Keratinocyte (primary cell): ENCODE results near the gene ACSS1. TPM values are rescaled to one million over a fixed set of nuclear protein-coding genes. Genes with fewer than 3 reads are reported as not detected.

ENCODE experiments used
- DNase-seq: peaks from one replicate; pipeline ENCODE4 v3.0.0-alpha.2; 2011; ENCODE audit warnings: low read depth, missing footprints, low spot score
- FAIRE-seq: peaks from 2 replicates; lab custom pipeline; 2011; peaks lifted over from hg19 to GRCh38; lab: Jason Lieb, UNC
- H2AFZ ChIP-seq: 2 replicates; pipeline ENCODE4 v1.6.0; 2012; ENCODE audit warnings: low read length, control low read depth, inconsistent platforms; ENCODE audit not compliant: control insufficient read depth
- H3K27ac ChIP-seq: 2 replicates; pipeline ENCODE4 v1.5.1; 2011; ENCODE audit warnings: low read length; ENCODE audit not compliant: control insufficient read depth, insufficient read depth
- H3K27me3 ChIP-seq: 3 replicates; pipeline ENCODE4 v1.6.0; 2011; ENCODE audit warnings: low read length; ENCODE audit not compliant: control insufficient read depth, insufficient read depth; ENCODE audit errors: extremely low read depth
- H3K36me3 ChIP-seq, 2 experiments: 2 replicates in 1 of 2; 3 replicates in 1 of 2; pipeline ENCODE4 v1.5.1; 2011; ENCODE audit warnings: low read length in 2 of 2, mild to moderate bottlenecking in 1 of 2; ENCODE audit not compliant: control insufficient read depth in 2 of 2, insufficient read depth in 2 of 2; ENCODE audit errors: extremely low read depth in 1 of 2
- H3K4me1 ChIP-seq: 3 replicates; pipeline ENCODE4 v1.5.1; 2011; ENCODE audit warnings: low read length; ENCODE audit not compliant: control insufficient read depth, insufficient read depth; ENCODE audit errors: extremely low read depth
- H3K4me2 ChIP-seq: 3 replicates; pipeline ENCODE4 v1.6.0; 2011; ENCODE audit warnings: low read depth, low read length; ENCODE audit not compliant: control insufficient read depth, insufficient read depth; ENCODE audit errors: extremely low read depth
- H3K4me3 ChIP-seq, 3 experiments: fragments of 200-600 bp in 1 of 3; sonication (generic) in 1 of 3; 2 replicates in 2 of 3; 3 replicates in 1 of 3; pipeline ENCODE4 v1.5.1; 2011 to 2016; ENCODE audit warnings: low read length in 3 of 3, mild to moderate bottlenecking in 3 of 3, control low read depth in 2 of 3, inconsistent platforms in 1 of 3, low read depth in 1 of 3, mixed read lengths in 1 of 3, mixed run types in 1 of 3, moderate library complexity in 1 of 3; ENCODE audit not compliant: control insufficient read depth in 2 of 3, insufficient read depth in 2 of 3; ENCODE audit errors: extremely low read depth in 1 of 3
- H3K79me2 ChIP-seq: 2 replicates; pipeline ENCODE4 v1.6.0; 2012; ENCODE audit warnings: low read length; ENCODE audit not compliant: control insufficient read depth, insufficient read depth
- H3K9ac ChIP-seq: 3 replicates; pipeline ENCODE4 v1.6.0; 2011; ENCODE audit warnings: low read length; ENCODE audit not compliant: control insufficient read depth, insufficient read depth; ENCODE audit errors: extremely low read depth
- H3K9me1 ChIP-seq: 3 replicates; pipeline ENCODE4 v1.6.0; 2011; ENCODE audit warnings: low read length; ENCODE audit not compliant: control insufficient read depth, insufficient read depth; ENCODE audit errors: extremely low read depth
- H3K9me3 ChIP-seq: 2 replicates; pipeline ENCODE4 v1.5.1; 2012; ENCODE audit warnings: low read depth, low read length; ENCODE audit not compliant: control insufficient read depth
- H4K20me1 ChIP-seq: 3 replicates; pipeline ENCODE4 v1.6.0; 2011; ENCODE audit warnings: low read length; ENCODE audit not compliant: control insufficient read depth, insufficient read depth; ENCODE audit errors: extremely low read depth
- CTCF ChIP-seq, 3 experiments: IDR thresholded peaks in 1 of 3; conservative IDR thresholded peaks in 1 of 3; optimal IDR thresholded peaks in 1 of 3; 2 replicates in 2 of 3; 3 replicates in 1 of 3; pipeline versions ENCODE3 to v1.5.1; 2011; ENCODE audit warnings: low read length in 3 of 3, mild to moderate bottlenecking in 3 of 3, moderate library complexity in 2 of 3, control low read depth in 1 of 3, inconsistent platforms in 1 of 3; ENCODE audit not compliant: insufficient read depth in 2 of 3; ENCODE audit errors: extremely low read depth in 1 of 3
- EZH2 ChIP-seq: IDR thresholded peaks from one replicate; pipeline ENCODE4 v1.6.1; 2012; ENCODE audit warnings: inconsistent platforms, mild to moderate bottlenecking, low read length, moderate library complexity
- dilution Hi-C: fragments of 300-500 bp; cut with MboI; formaldehyde crosslinking; loops from one replicate; pipeline ENCODE4 v1.7.0; 2020; ENCODE audit warnings: low sequenced_read_pairs; ENCODE audit not compliant: extremely low pct_ligation_motif_present
- polyA plus RNA-seq, 5 experiments: library from polyadenylated mRNA; depleted of rRNA in 3 of 5; stranded (reverse) in 3 of 5; stranded (forward) in 1 of 5; unstranded in 1 of 5; fragments of >200 nt; gene quantifications; 1 replicate in 1 of 5; 2 replicates in 3 of 5; 3 replicates in 1 of 5; pipeline versions ENCODE4 v1.2.1 to v1.2.3, GENCODE V29; 2011 to 2012; ENCODE audit warnings: missing spikeins in 2 of 5, low read depth in 1 of 5, low replicate concordance in 1 of 5

ACSS1 gene
- polyA plus RNA-seq, 1 donor (not counting 4 experiments of a cell fraction or from before 2014, with no cell fraction given) = 1.5 TPM

- H3K9ac ChIP-seq = no peak overlapping the region
- peaks cover 15% of the 10 kb centered on the region for H3K4me1 ChIP-seq
- dilution Hi-C loops = no loop called here
- H3K4me2 ChIP-seq = no peak overlapping the region
- no peak overlapping the region for H2AFZ ChIP-seq
- DNase-seq (no peak), FAIRE-seq (no peak)
- H3K4me3 ChIP-seq = no peak overlapping the region
- peaks cover 8% of the 10 kb centered on the region for H3K27me3 ChIP-seq
- H3K9me1 ChIP-seq = no peaks in the 10 kb centered on the region
- no peaks in the 10 kb centered on the region for H3K36me3 ChIP-seq
- TF ChIP-seq EZH2 = no peak
- no peak for TF ChIP-seq CTCF (optimal IDR thresholded peaks at IDR 0.05 in 1 of 3, IDR thresholded peaks at IDR 0.05 in 1 of 3, conservative IDR thresholded peaks at IDR 0.05 in 1 of 3; ENCODE audit: extremely low read depth in 1 of 3, insufficient read depth in 2 of 3, low read length in 3 of 3)
- no peak overlapping the region for H3K27ac ChIP-seq
- H3K9me3 ChIP-seq = no peaks in the 10 kb centered on the region
- H4K20me1 ChIP-seq = no peaks in the 10 kb centered on the region
- no peaks in the 10 kb centered on the region for H3K79me2 ChIP-seq
These were observed 14.3 kb downstream of the ACSS1 start for GRCh38 chr20:25043499-25044260.

GRCh38 chr20:25042531-25043498 is 15.1 kb downstream of the ACSS1 start:
- dilution Hi-C loops = no loop called here
- H3K9me1 ChIP-seq = no peaks in the 10 kb centered on the region
- H4K20me1 ChIP-seq = no peaks in the 10 kb centered on the region
- H3K79me2 ChIP-seq = no peaks in the 10 kb centered on the region
- H3K4me2 ChIP-seq = no peak overlapping the region
- H3K4me3 ChIP-seq = no peak overlapping the region
- TF ChIP-seq CTCF (optimal IDR thresholded peaks at IDR 0.05 in 1 of 3, IDR thresholded peaks at IDR 0.05 in 1 of 3, conservative IDR thresholded peaks at IDR 0.05 in 1 of 3; ENCODE audit: extremely low read depth in 1 of 3, insufficient read depth in 2 of 3, low read length in 3 of 3) (no peak), EZH2 (no peak)
- H2AFZ ChIP-seq = no peak overlapping the region
- H3K27ac ChIP-seq = no peak overlapping the region
- no peaks in the 10 kb centered on the region for H3K9me3 ChIP-seq
- no peaks in the 10 kb centered on the region for H3K36me3 ChIP-seq
- no peak overlapping the region for H3K9ac ChIP-seq
- no peaks in the 10 kb centered on the region for H3K27me3 ChIP-seq
- FAIRE-seq = no peak
- no peak for DNase-seq
- peaks cover 15% of the 10 kb centered on the region for H3K4me1 ChIP-seq
